HCT116 (cell line): Measurements from ENCODE around the gene ZNF619. TPM values are rescaled to one million over a fixed set of nuclear protein-coding genes. Genes with fewer than 3 reads are reported as not detected.

Experiments
- ATAC-seq: fragments of 200-7000 bp; cut with Tn5 transposase; 2 replicates; pipeline ENCODE4 v1.9.1; 2020; ENCODE audit warnings: mild to moderate bottlenecking, moderate library complexity
- BruUV-seq: library from RNA; stranded (reverse); fragments of 400-500 nt; replicated peaks from 2 replicates; lab custom pipeline; 2021; lab: Mats Ljungman, UMichigan
- CTCF ChIA-PET: fragments of 300-600 bp; sonication (Branson Sonifier 250); formaldehyde crosslinking; loops from one replicate; lab custom pipeline; 2021; ENCODE audit warnings: antibody characterized with exemption; lab: Charles Lee
- POLR2A ChIA-PET: fragments of 300-600, 350-600 bp; sonication (Branson Sonifier 250); formaldehyde crosslinking; loops from one replicate; lab custom pipeline; 2021; ENCODE audit warnings: antibody characterized with exemption; lab: Charles Lee
- RAD21 ChIA-PET, 2 experiments: fragments of 300-600 bp; sonication (Branson Sonifier 250); formaldehyde crosslinking; loops; one replicate each; lab custom pipeline; 2023; ENCODE audit warnings: low total read pairs in 2 of 2; ENCODE audit not compliant: uncharacterized antibody in 2 of 2, unreplicated experiment in 2 of 2, low non-redundant PET in 1 of 2; lab: Charles Lee
- DNase-seq: peaks from one replicate; pipeline ENCODE4 v3.0.0-alpha.2; 2010; ENCODE audit warnings: low read depth, low spot score
- H2AFZ ChIP-seq: fragments of 200-600 bp; shearing (Covaris generic), sonication (generic); 2 replicates; pipeline ENCODE4 v1.6.1; 2017; ENCODE audit warnings: low read depth, mixed run types, mixed read lengths, antibody characterized with exemption, low read length; ENCODE audit not compliant: poor library complexity, severe bottlenecking
- H3K27ac ChIP-seq: 2 replicates; pipeline ENCODE4 v1.5.1; 2012; ENCODE audit warnings: low read depth, low read length
- H3K27me3 ChIP-seq: fragments of 200-600 bp; sonication (generic); 2 replicates; pipeline ENCODE4 v1.6.1; 2016; ENCODE audit warnings: mixed run types, low read length, mixed read lengths; ENCODE audit not compliant: insufficient read depth
- H3K36me3 ChIP-seq, 2 experiments: fragments of 200-500 bp in 1 of 2; fragments of 200-600 bp in 1 of 2; sonication (Bioruptor generic) in 1 of 2; sonication (generic) in 1 of 2; 2 replicates each; pipeline versions ENCODE4 v1.5.1 to v1.6.1; 2014 to 2016; ENCODE audit warnings: low read length in 2 of 2, inconsistent platforms in 1 of 2, mixed read lengths in 1 of 2, mixed run types in 1 of 2; ENCODE audit not compliant: insufficient read depth in 2 of 2, control insufficient read depth in 1 of 2
- H3K4me1 ChIP-seq, 2 experiments: fragments of 200-600 bp in 1 of 2; sonication (generic) in 1 of 2; 2 replicates each; pipeline versions ENCODE4 v1.5.1 to v1.6.1; 2012 to 2017; ENCODE audit warnings: low read length in 2 of 2, inconsistent platforms in 1 of 2, mild to moderate bottlenecking in 1 of 2, mixed read lengths in 1 of 2, mixed run types in 1 of 2, moderate library complexity in 1 of 2; ENCODE audit not compliant: insufficient read depth in 2 of 2, control insufficient read depth in 1 of 2
- H3K4me2 ChIP-seq: fragments of 200-600 bp; sonication (generic); 2 replicates; pipeline ENCODE4 v1.6.1; 2017; ENCODE audit warnings: mixed run types, low read length, mixed read lengths
- H3K4me3 ChIP-seq, 2 experiments: fragments of 200-600 bp in 1 of 2; sonication (generic) in 1 of 2; replicated peaks in 1 of 2; 2 replicates each; pipeline ENCODE4 v1.5.1; 2011 to 2016; ENCODE audit warnings: low read length in 2 of 2, control low read depth in 1 of 2, low read depth in 1 of 2, mild to moderate bottlenecking in 1 of 2, mixed read lengths in 1 of 2, mixed run types in 1 of 2
- H3K79me2 ChIP-seq: fragments of 200-600 bp; sonication (generic); 2 replicates; pipeline ENCODE4 v1.6.1; 2017; ENCODE audit warnings: mild to moderate bottlenecking, mixed run types, low read length, moderate library complexity, mixed read lengths; ENCODE audit not compliant: insufficient read depth
- H3K9ac ChIP-seq: fragments of 200-600 bp; sonication (generic); 2 replicates; pipeline ENCODE4 v1.6.1; 2016; ENCODE audit warnings: low read length, mixed read lengths
- H3K9me2 ChIP-seq: fragments of 200-600 bp; sonication (generic), shearing (Covaris generic); 2 replicates; pipeline ENCODE4 v1.6.1; 2017; ENCODE audit warnings: mixed run types, mild to moderate bottlenecking, moderate library complexity; ENCODE audit not compliant: insufficient read depth
- H3K9me3 ChIP-seq, 2 experiments: fragments of 200-500 bp in 1 of 2; fragments of 200-600 bp in 1 of 2; sonication (Bioruptor generic) in 1 of 2; sonication (generic) in 1 of 2; 2 replicates each; pipeline ENCODE4 v1.6.1; 2014 to 2017; ENCODE audit warnings: low read length in 2 of 2, mixed read lengths in 2 of 2, inconsistent platforms in 1 of 2, low read depth in 1 of 2, mild to moderate bottlenecking in 1 of 2, mixed run types in 1 of 2, moderate library complexity in 1 of 2; ENCODE audit not compliant: control insufficient read depth in 1 of 2, insufficient read depth in 1 of 2
- H4K20me1 ChIP-seq: fragments of 200-600 bp; sonication (generic), shearing (Covaris generic); 2 replicates; pipeline ENCODE4 v1.6.1; 2017; ENCODE audit warnings: mixed run types, mild to moderate bottlenecking, moderate library complexity; ENCODE audit not compliant: insufficient read depth
- CBX3 ChIP-seq: IDR thresholded peaks from 2 replicates; pipeline ENCODE4 v1.6.1; 2012; ENCODE audit warnings: low read depth
- CEBPB ChIP-seq: IDR thresholded peaks from 2 replicates; pipeline ENCODE4 v1.6.1; 2012; ENCODE audit warnings: low read depth
- CTCF ChIP-seq, 3 experiments: fragments of 200-600 bp in 1 of 3; sonication (generic) in 1 of 3; IDR thresholded peaks in 2 of 3; conservative IDR thresholded peaks in 1 of 3; 2 replicates each; pipeline ENCODE4 v1.5.1; 2012 to 2017; ENCODE audit warnings: low read depth in 2 of 3, low read length in 2 of 3, antibody characterized with exemption in 1 of 3, borderline replicate concordance in 1 of 3, control low read depth in 1 of 3, mild to moderate bottlenecking in 1 of 3, mixed read lengths in 1 of 3, mixed run types in 1 of 3, moderate library complexity in 1 of 3; ENCODE audit not compliant: insufficient read depth in 1 of 3
- EZH2 ChIP-seq: fragments of 200-600 bp; sonication (generic); IDR thresholded peaks from 2 replicates; pipeline ENCODE4 v1.6.1; 2017; ENCODE audit warnings: antibody characterized with exemption, mixed run types
- EZH2phosphoT487 ChIP-seq: fragments of 200-600 bp; IDR thresholded peaks from 2 replicates; pipeline ENCODE4 v1.6.1; 2018; ENCODE audit warnings: antibody characterized with exemption, borderline replicate concordance
- FOSL1 ChIP-seq: IDR thresholded peaks from 2 replicates; pipeline ENCODE4 v1.6.1; 2012; ENCODE audit warnings: low read depth
- JUND ChIP-seq: IDR thresholded peaks from 2 replicates; pipeline ENCODE4 v1.6.1; 2012
- POLR2A ChIP-seq: IDR thresholded peaks from 2 replicates; pipeline ENCODE4 v1.7.0; 2011; ENCODE audit warnings: borderline replicate concordance; ENCODE audit not compliant: insufficient read depth, insufficient read length; ENCODE audit errors: extremely low read depth
- POLR2AphosphoS5 ChIP-seq: IDR thresholded peaks from 2 replicates; pipeline ENCODE4 v1.6.1; 2011; ENCODE audit warnings: mild to moderate bottlenecking, low read depth, low read length, moderate library complexity
- RAD21 ChIP-seq: IDR thresholded peaks from 2 replicates; pipeline ENCODE4 v1.6.1; 2012; ENCODE audit warnings: low read depth, mild to moderate bottlenecking
- REST ChIP-seq: IDR thresholded peaks from 2 replicates; pipeline ENCODE4 v1.6.1; 2012; ENCODE audit warnings: low read depth
- SIN3A ChIP-seq: IDR thresholded peaks from 2 replicates; pipeline ENCODE4 v1.6.1; 2012; ENCODE audit warnings: low read depth
- SRF ChIP-seq: IDR thresholded peaks from 2 replicates; pipeline ENCODE4 v1.6.1; 2012; ENCODE audit warnings: low read depth
- TCF7L2 ChIP-seq: IDR thresholded peaks from 2 replicates; pipeline ENCODE4 v1.7.0; 2011; ENCODE audit warnings: borderline replicate concordance, inconsistent platforms; ENCODE audit not compliant: insufficient read depth, insufficient read length; ENCODE audit errors: extremely low read depth
- YY1 ChIP-seq: IDR thresholded peaks from 2 replicates; pipeline ENCODE4 v1.6.1; 2011; ENCODE audit warnings: low read length, low read depth, moderate library complexity, mild to moderate bottlenecking; ENCODE audit not compliant: insufficient replicate concordance; ENCODE audit errors: extremely low read depth
- ZFX ChIP-seq: fragments of 450-650 bp; IDR thresholded peaks from 2 replicates; pipeline ENCODE4 v1.6.1; 2017
- ZNF274 ChIP-seq: fragments of 200-500 bp; sonication (Bioruptor generic); IDR thresholded peaks from 2 replicates; pipeline ENCODE4 v1.6.1; 2014; ENCODE audit warnings: mild to moderate bottlenecking, low read depth, low read length, inconsistent platforms
- intact Hi-C: fragments of 100-400 bp; cut with micrococcal nuclease; formaldehyde crosslinking; loops from 2 replicates; pipeline ENCODE4 v1.10.0; 2022
- total RNA-seq: library from RNA; stranded (reverse); gene quantifications from one replicate; pipeline ENCODE4 v1.2.1, GENCODE V29; 2021; ENCODE audit not compliant: unreplicated experiment

Gene ZNF619
- total RNA-seq, 1 experiment from 2014 or later: 7.3 TPM

- TF ChIP-seq CEBPB (no peak), YY1 (peak; percentile 99), ZFX (peak; percentile 39), POLR2AphosphoS5 (peak; percentile 91)
Measured at GRCh38 chr3:40452876-40453730, 23.8 kb upstream of the ZNF619 start (continued).

- no TSS peak for BruUV-seq
- peaks cover 6% of the 10 kb centered on the region; the same call in 1 of the 2 replicates for H4K20me1 ChIP-seq
Measured at GRCh38 chr3:40453933-40454332, 23.0 kb upstream of the ZNF619 start.

More at GRCh38 chr3:40453933-40454332, 23.0 kb upstream of the ZNF619 start:
- TF ChIP-seq POLR2AphosphoS5: no peak
- TF ChIP-seq CEBPB: no peak
- TF ChIP-seq FOSL1: no peak
- no peak for TF ChIP-seq CBX3
- TF ChIP-seq ZFX: no peak
- no peak for TF ChIP-seq POLR2A
- no peak for TF ChIP-seq EZH2phosphoT487
- no peak for TF ChIP-seq REST
- no peak for TF ChIP-seq SIN3A
- no peak for TF ChIP-seq CTCF (IDR thresholded peaks at IDR 0.05 in 2 of 3, conservative IDR thresholded peaks at IDR 0.05 in 1 of 3; ENCODE audit: borderline replicate concordance in 1 of 3, insufficient read depth in 1 of 3, low read depth in 2 of 3, low read length in 2 of 3)
- TF ChIP-seq EZH2: no peak
- no peak for TF ChIP-seq JUND
- TF ChIP-seq SRF: no peak
- TF ChIP-seq TCF7L2: no peak
- TF ChIP-seq RAD21: no peak
- no peak for TF ChIP-seq ZNF274
- TF ChIP-seq, all 23 proteins: peak for 0
- Histone ChIP-seq H3K4me1 (peaks cover 13 to 29% of the 10 kb centered on the region in 2 experiments; a peak in 3 of 4 replicates), H3K9me3 (no peaks in the 10 kb centered on the region), H3K9ac (peak overlapping the region; percentile 52), H3K4me2 (peak overlapping the region; percentile 94), H3K79me2 (peaks cover 27% of the 10 kb centered on the region), H3K36me3 (peaks cover 10 to 13% of the 10 kb centered on the region in 2 experiments), H3K4me3 (peak overlapping the region; percentile 78 to 83), H2AFZ (no peak overlapping the region), H3K9me2 (no peaks in the 10 kb centered on the region), H3K27ac (no peak overlapping the region; the same call in 1 of the 2 replicates), H3K27me3 (no peaks in the 10 kb centered on the region)
- ChIA-PET POLR2A (no interaction called here), RAD21 (no interaction called here), CTCF (no interaction called here)
- intact Hi-C loops: no loop called here
- DNase-seq (no peak), ATAC-seq (no peak)
